Activated B cell treated with CpG ODN at 0.5 μM for 24 hours (primary cell): ENCODE results near the gene KCNF1. TPM values are rescaled to one million over a fixed set of nuclear protein-coding genes. Genes with fewer than 3 reads are reported as not detected.

Source experiments
- ATAC-seq: fragments of 200-7000 bp; cut with Tn5 transposase; one replicate; pipeline ENCODE4 v1.10.0; 2021; ENCODE audit warnings: low read depth, mild to moderate bottlenecking, moderate library complexity
- CTCF ChIA-PET: fragments of 350-600 bp; sonication (Branson Sonifier 250); formaldehyde crosslinking; loops from one replicate; lab custom pipeline; 2021; ENCODE audit warnings: antibody characterized with exemption; lab: Charles Lee
- POLR2A ChIA-PET: fragments of 350-600 bp; sonication (Branson Sonifier 250); formaldehyde crosslinking; loops from one replicate; lab custom pipeline; 2021; ENCODE audit warnings: antibody characterized with exemption; lab: Charles Lee
- DNase-seq: peaks from one replicate; pipeline ENCODE4 v3.0.0; 2022
- H3K27ac Mint-ChIP-seq: one replicate; pipeline ENCODE4 v1.8.0; 2020; ENCODE audit warnings: mixed read lengths
- H3K27me3 Mint-ChIP-seq: one replicate; pipeline ENCODE4 v1.8.0; 2021; ENCODE audit warnings: mixed read lengths
- H3K36me3 Mint-ChIP-seq: one replicate; pipeline ENCODE4 v1.8.0; 2021; ENCODE audit warnings: low read depth, mixed read lengths
- H3K4me1 Mint-ChIP-seq: one replicate; pipeline ENCODE4 v1.8.0; 2021; ENCODE audit warnings: mixed read lengths
- H3K4me3 Mint-ChIP-seq: one replicate; pipeline ENCODE4 v1.8.0; 2020; ENCODE audit warnings: mild to moderate bottlenecking, mixed read lengths
- H3K9me3 Mint-ChIP-seq: one replicate; pipeline ENCODE4 v1.8.0; 2020; ENCODE audit warnings: mixed read lengths
- intact Hi-C: fragments of 100-400 bp; cut with micrococcal nuclease; formaldehyde crosslinking; loops from one replicate; pipeline ENCODE4 v1.15.1; 2024
- total RNA-seq: library from RNA; stranded (reverse); gene quantifications from 2 replicates; pipeline ENCODE4 v1.2.3, GENCODE V29; 2022
- TF ChIP-seq, protein P1 (sequence below): fragments of 200-600 bp; IDR thresholded peaks from one replicate; pipeline ENCODE4 v1.8.0; 2022; ENCODE audit warnings: antibody characterized with exemption, mild to moderate bottlenecking

KCNF1 gene
- total RNA-seq, 1 donor from 2014 or later = not detected

DNA sequence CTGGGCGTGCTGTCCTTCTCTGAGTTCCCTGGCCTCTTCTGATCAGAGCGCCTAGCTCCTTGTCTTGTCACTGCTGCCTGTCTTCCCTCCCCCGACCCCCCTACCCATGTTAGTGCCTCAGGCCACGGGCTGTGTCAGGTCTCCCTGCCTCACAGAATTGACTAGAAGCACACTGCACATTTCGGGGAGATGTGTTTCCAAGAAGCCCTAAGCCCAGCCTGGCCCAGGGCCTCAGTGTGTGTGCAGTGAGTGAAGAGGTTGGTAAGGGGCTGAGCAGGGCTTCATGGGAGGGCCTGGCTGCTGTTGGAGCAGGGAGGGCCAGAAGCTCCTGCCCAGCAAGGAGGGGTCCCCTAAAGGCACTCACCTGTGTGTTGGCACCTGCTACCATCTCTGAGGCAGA is 13.1 kb downstream of the KCNF1 start:
- Mint-ChIP-seq H3K27ac (no peak overlapping the region), H3K27me3 (peaks cover 11% of the 10 kb centered on the region), H3K4me3 (no peak overlapping the region), H3K9me3 (no peaks in the 10 kb centered on the region), H3K4me1 (no peaks in the 10 kb centered on the region), H3K36me3 (no peaks in the 10 kb centered on the region)
- CTCF ChIA-PET = no interaction called here
- POLR2A ChIA-PET = no interaction called here
- intact Hi-C loops = no loop called here
- TF ChIP-seq, protein P1, sequence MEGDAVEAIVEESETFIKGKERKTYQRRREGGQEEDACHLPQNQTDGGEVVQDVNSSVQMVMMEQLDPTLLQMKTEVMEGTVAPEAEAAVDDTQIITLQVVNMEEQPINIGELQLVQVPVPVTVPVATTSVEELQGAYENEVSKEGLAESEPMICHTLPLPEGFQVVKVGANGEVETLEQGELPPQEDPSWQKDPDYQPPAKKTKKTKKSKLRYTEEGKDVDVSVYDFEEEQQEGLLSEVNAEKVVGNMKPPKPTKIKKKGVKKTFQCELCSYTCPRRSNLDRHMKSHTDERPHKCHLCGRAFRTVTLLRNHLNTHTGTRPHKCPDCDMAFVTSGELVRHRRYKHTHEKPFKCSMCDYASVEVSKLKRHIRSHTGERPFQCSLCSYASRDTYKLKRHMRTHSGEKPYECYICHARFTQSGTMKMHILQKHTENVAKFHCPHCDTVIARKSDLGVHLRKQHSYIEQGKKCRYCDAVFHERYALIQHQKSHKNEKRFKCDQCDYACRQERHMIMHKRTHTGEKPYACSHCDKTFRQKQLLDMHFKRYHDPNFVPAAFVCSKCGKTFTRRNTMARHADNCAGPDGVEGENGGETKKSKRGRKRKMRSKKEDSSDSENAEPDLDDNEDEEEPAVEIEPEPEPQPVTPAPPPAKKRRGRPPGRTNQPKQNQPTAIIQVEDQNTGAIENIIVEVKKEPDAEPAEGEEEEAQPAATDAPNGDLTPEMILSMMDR = no peak
- no peak for DNase-seq
- no peak for ATAC-seq

DNA sequence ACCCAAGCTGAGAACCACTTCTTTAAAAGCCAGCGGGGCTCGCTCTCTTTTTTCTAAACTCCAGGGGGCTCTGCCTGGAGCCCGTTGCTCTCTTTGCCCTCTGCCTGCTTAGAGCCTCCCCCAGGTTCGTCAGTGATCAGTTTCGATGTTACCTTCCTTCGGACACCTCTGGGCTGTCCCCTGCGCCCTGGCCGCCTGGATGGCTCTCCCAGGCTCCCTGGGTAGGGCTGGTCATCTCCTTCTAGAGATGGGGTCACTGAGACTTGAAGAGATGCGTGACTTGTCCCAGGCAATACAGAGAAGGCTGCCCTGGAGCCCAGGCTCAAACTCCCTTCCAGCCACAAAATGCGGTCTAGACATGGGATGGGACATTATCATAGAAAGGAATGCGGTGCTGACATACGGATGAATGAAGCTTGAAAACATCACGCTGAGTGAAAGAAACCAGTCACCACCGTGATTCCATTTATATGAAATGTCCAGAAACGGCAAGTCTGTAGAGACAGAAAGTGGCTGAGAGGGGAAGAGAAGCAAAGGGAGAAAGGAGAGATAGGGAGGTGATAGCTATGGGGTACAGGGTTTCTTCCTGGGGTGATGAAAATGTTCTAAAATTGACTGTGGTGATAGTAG is 14.6 kb downstream of the KCNF1 start:
- Mint-ChIP-seq H3K27ac (no peak overlapping the region), H3K36me3 (no peaks in the 10 kb centered on the region), H3K9me3 (no peaks in the 10 kb centered on the region), H3K27me3 (peaks cover 9% of the 10 kb centered on the region), H3K4me3 (no peak overlapping the region), H3K4me1 (no peaks in the 10 kb centered on the region)
- intact Hi-C loops = no loop called here
- CTCF ChIA-PET = no interaction called here
- POLR2A ChIA-PET = no interaction called here
- no peak for ATAC-seq
- TF ChIP-seq, protein P1 = no peak
- no peak for DNase-seq

DNA sequence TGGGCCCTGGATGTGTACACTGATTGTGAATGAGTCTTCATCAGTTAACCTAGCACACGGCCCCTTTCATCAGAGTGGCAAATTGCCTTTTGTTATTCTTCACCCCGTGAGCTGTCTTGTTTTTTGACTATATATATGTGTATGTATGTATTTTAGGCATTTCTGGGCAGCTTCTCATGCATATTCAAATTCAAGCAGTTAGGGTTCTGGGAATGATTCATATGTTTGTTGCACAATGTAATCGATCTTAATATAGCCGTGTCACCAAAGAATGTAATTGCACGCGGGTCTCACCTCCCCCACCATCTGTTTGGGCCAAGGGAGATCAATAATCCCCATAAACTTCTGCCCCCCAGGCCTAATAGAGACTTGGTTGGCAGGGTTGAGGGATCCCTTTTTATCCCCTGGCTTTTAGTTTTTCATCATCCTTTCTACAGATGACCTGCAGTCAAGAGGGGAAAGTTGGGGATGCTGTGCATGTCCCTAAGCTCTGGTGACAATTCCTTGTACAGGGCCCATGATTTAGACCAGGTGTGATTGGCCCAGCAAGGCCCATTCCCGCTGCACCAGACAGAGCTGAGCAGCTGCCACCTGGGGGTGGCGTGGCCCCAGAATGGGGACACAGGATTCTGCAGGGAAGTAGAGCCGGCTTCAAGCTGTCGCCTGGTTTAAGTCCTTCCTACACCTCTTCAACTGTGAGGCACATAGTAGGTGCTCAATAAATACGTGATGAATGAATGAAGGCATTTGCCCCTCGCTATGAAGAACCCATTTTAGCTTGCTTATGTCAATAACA is 19.2 kb downstream of the KCNF1 start:
- DNase-seq (no peak), ATAC-seq (no peak)
- H3K27ac Mint-ChIP-seq = no peak overlapping the region
- ChIA-PET POLR2A (no interaction called here), CTCF (no interaction called here)
- H3K36me3 Mint-ChIP-seq = no peaks in the 10 kb centered on the region
- intact Hi-C loops = no loop called here
- peaks cover 5% of the 10 kb centered on the region for H3K27me3 Mint-ChIP-seq
- TF ChIP-seq, protein P1 = no peak
- H3K9me3 Mint-ChIP-seq = no peaks in the 10 kb centered on the region
- H3K4me3 Mint-ChIP-seq = no peak overlapping the region
- H3K4me1 Mint-ChIP-seq = no peaks in the 10 kb centered on the region

DNA sequence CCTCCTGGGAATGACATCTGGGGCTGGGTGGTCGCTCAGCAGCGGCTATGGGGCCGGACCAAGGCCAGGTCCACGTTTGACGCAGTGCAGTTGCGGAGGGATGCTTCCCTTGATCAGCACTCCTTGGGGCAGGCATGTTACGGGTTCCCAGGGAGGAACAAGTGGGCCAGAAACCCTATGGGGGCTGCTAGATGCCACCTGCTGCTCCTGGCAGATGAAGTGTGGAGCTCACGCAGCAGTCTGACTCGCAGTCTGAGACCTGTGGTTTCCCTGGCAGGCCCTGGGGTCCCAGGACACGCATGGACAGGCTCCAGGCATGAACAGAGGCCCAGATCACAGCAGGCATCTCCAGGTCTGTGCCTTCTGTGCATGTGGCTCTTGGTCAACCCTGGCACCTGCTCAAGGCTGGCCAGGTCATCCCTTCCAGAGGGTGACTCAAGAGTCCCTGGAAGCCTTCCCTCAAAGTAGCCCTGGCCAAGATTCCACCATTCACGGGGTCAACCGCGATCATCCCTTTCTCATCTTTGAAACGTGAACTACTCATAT is 20.0 kb downstream of the KCNF1 start:
- ChIA-PET CTCF (no interaction called here), POLR2A (no interaction called here)
- no peaks in the 10 kb centered on the region for H3K9me3 Mint-ChIP-seq
- intact Hi-C loops = no loop called here
- TF ChIP-seq, protein P1 = no peak
- H3K27me3 Mint-ChIP-seq = peaks cover 7% of the 10 kb centered on the region
- no peak overlapping the region for H3K4me3 Mint-ChIP-seq
- no peak for DNase-seq
- no peaks in the 10 kb centered on the region for H3K4me1 Mint-ChIP-seq
- no peak for ATAC-seq
- no peak overlapping the region for H3K27ac Mint-ChIP-seq
- no peaks in the 10 kb centered on the region for H3K36me3 Mint-ChIP-seq

DNA sequence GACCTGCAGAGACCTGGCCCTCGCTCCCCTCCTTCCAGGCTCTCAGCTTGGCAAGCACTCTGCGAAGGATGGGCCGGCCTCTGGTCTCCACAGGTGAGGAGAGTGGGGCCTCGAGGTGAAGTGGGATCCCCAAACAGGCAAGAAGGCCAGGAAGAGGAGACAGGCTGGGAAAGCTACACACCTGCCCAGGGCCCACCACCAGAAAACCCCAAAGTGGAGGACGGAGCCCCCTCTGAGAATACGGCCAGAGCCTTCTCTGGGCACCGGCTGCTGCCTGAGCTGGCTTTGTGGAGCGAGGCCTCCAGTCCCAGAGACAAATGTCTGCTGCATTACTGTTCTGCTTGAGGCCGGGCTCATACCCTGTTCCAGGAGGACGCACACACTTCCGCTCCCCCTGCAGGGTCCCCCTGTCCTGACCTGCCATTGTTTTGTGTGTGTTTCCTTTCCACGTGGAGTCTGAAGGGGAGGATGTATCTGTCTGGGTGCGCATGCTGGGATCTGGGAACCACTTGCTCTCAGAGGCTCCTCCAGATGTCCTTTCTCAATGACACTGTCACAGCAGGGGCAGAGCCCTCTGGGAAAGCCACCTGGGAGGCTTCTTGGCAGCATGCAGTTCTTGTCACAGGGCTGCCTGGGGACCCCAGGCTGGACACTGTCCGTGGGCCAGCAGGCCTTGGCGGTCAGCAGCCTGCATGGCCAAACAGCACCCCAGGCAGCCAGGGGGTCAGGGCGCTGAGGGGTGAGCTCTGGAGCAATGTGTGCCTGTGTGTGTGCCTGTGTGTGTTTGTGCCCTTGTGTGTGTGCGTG is 20.8 kb downstream of the KCNF1 start:
- CTCF ChIA-PET = no interaction called here
- no peaks in the 10 kb centered on the region for H3K9me3 Mint-ChIP-seq
- ATAC-seq (no peak), DNase-seq (no peak)
- H3K27ac Mint-ChIP-seq = no peak overlapping the region
- no peaks in the 10 kb centered on the region for H3K36me3 Mint-ChIP-seq
- H3K27me3 Mint-ChIP-seq = peaks cover 7% of the 10 kb centered on the region
- TF ChIP-seq, protein P1 = no peak
- H3K4me1 Mint-ChIP-seq = no peaks in the 10 kb centered on the region
- POLR2A ChIA-PET = no interaction called here
- H3K4me3 Mint-ChIP-seq = no peak overlapping the region
- intact Hi-C loops = no loop called here
